ENCODE results near the gene FTO.

FTO gene

GRCh38 chr16:54000361-54000760, 296.4 kb downstream of the FTO start:
- no peak for DNase-seq (ENCODE audit: low read depth in 2 of 2)

- DNase-seq (ENCODE audit: low read depth in 2 of 2) = no peak
These were observed 302.7 kb downstream of the FTO start for GRCh38 chr16:54006693-54007092.

GRCh38 chr16:54007504-54007903, 303.5 kb downstream of the FTO start:
- DNase-seq (ENCODE audit: low read depth in 2 of 2) = no peak

GRCh38 chr16:54009464-54010176, 305.7 kb downstream of the FTO start:
- DNase-seq (ENCODE audit: low read depth in 2 of 2) = no peak

- DNase-seq (ENCODE audit: low read depth in 2 of 2) = no peak
These were observed 311.2 kb downstream of the FTO start for GRCh38 chr16:54015147-54015546.

- no peak for DNase-seq (ENCODE audit: low read depth in 2 of 2)
These were observed 318.4 kb downstream of the FTO start for GRCh38 chr16:54022362-54022761.

GRCh38 chr16:54026456-54026855, 322.5 kb downstream of the FTO start:
- DNase-seq (ENCODE audit: low read depth in 2 of 2) = no peak

GRCh38 chr16:54027062-54027461, 323.1 kb downstream of the FTO start:
- DNase-seq (ENCODE audit: low read depth in 2 of 2) = peak; percentile 31 to 39

GRCh38 chr16:54027558-54027957, 323.6 kb downstream of the FTO start:
- no peak for DNase-seq (ENCODE audit: low read depth in 2 of 2)

- no peak for DNase-seq (ENCODE audit: low read depth in 2 of 2)
These were observed 324.0 kb downstream of the FTO start for GRCh38 chr16:54027995-54028394.

GRCh38 chr16:54030451-54030850, 326.5 kb downstream of the FTO start:
- DNase-seq (ENCODE audit: low read depth in 2 of 2) = no peak

GRCh38 chr16:54031107-54031760, 327.3 kb downstream of the FTO start:
- no peak for DNase-seq (ENCODE audit: low read depth in 2 of 2)

- no peak for DNase-seq (ENCODE audit: low read depth in 2 of 2)
These were observed 329.8 kb downstream of the FTO start for GRCh38 chr16:54033747-54034146.

GRCh38 chr16:54034684-54035083, 330.7 kb downstream of the FTO start:
- no peak for DNase-seq (ENCODE audit: low read depth in 2 of 2)

GRCh38 chr16:54040480-54040879, 336.5 kb downstream of the FTO start:
- no peak for DNase-seq (ENCODE audit: low read depth in 2 of 2)

GRCh38 chr16:54040975-54041374, 337.0 kb downstream of the FTO start:
- no peak for DNase-seq (ENCODE audit: low read depth in 2 of 2)

- peak in 1 of 2 experiments; percentile 25 for DNase-seq (ENCODE audit: low read depth in 2 of 2)
These were observed 344.9 kb downstream of the FTO start for GRCh38 chr16:54048586-54049495.

GRCh38 chr16:54049591-54050458, 345.9 kb downstream of the FTO start:
- no peak for DNase-seq (ENCODE audit: low read depth in 2 of 2)

GRCh38 chr16:54050459-54051210, 346.7 kb downstream of the FTO start:
- peak; percentile 49 to 56 for DNase-seq (ENCODE audit: low read depth in 2 of 2)

GRCh38 chr16:54051821-54052220, 347.9 kb downstream of the FTO start:
- DNase-seq (ENCODE audit: low read depth in 2 of 2) = no peak

GRCh38 chr16:54052271-54052670, 348.3 kb downstream of the FTO start:
- no peak for DNase-seq (ENCODE audit: low read depth in 2 of 2)

Measured in fibroblast of skin of left quadriceps (primary cell).